Left ventricle myocardium superior (tissue), 1 donor: ENCODE data around the gene METTL13. TPM values are rescaled to one million over a fixed set of nuclear protein-coding genes. Genes with fewer than 3 reads are reported as not detected.
A peak's percentile ranks its signal among the peaks of the same experiment; 100 is the strongest.

ENCODE experiments used
- ATAC-seq: fragments of 200-7000 bp; cut with Tn5 transposase; one replicate; pipeline ENCODE4 v1.9.1; 2020; ENCODE audit warnings: mild to moderate bottlenecking, moderate library complexity
- DNase-seq: peaks from one replicate; pipeline ENCODE4 v3.0.0-alpha.2; 2020
- intact Hi-C: fragments of 100-400 bp; cut with micrococcal nuclease; formaldehyde crosslinking; loops from one replicate; pipeline ENCODE4 v1.11.0; 2022
- total RNA-seq: library from RNA; stranded (reverse); fragmentation: NEBNext Ultra II Directional; extraction: Animal tissue kit (Norgen Biotek cat#: 25700); gene quantifications from one replicate; pipeline ENCODE4 v1.2.1, GENCODE V29; 2021
- donor health status: DM: no; HTN: yes; CAD: no; lungs with severe emphysema.

Gene METTL13
- total RNA-seq, 1 donor from 2014 or later, result 18.8 TPM

GRCh38 chr1:171833091-171833825, 51.8 kb downstream of the METTL13 start:
- intact Hi-C loops, result no loop called here
- no peak for ATAC-seq
- DNase-seq, result no peak

- DNase-seq (no peak), ATAC-seq (no peak)
- intact Hi-C loops, result no loop called here
These were observed 53.4 kb downstream of the METTL13 start for GRCh38 chr1:171834821-171835220.

DNA sequence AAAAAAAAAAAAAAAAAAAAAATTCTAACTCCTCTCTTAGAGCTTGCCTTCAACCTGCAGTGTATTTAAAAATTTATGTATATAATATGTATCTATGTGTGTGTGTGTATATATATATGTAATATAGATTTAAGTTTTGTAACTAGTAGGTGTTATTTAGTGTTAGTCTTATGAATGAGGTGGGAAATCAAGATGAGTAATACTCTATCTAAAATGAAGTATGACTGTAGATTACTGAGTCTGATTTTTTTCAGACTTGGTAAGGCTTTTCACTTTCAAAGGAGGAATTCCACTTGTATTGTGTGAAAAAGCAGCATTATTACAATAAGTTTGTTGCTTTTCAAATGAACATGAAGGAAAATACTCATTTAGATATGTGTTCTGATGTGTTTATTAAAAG, 54.4 kb downstream of the METTL13 start:
- intact Hi-C loops, result no loop called here
- DNase-seq (no peak), ATAC-seq (no peak)

DNA sequence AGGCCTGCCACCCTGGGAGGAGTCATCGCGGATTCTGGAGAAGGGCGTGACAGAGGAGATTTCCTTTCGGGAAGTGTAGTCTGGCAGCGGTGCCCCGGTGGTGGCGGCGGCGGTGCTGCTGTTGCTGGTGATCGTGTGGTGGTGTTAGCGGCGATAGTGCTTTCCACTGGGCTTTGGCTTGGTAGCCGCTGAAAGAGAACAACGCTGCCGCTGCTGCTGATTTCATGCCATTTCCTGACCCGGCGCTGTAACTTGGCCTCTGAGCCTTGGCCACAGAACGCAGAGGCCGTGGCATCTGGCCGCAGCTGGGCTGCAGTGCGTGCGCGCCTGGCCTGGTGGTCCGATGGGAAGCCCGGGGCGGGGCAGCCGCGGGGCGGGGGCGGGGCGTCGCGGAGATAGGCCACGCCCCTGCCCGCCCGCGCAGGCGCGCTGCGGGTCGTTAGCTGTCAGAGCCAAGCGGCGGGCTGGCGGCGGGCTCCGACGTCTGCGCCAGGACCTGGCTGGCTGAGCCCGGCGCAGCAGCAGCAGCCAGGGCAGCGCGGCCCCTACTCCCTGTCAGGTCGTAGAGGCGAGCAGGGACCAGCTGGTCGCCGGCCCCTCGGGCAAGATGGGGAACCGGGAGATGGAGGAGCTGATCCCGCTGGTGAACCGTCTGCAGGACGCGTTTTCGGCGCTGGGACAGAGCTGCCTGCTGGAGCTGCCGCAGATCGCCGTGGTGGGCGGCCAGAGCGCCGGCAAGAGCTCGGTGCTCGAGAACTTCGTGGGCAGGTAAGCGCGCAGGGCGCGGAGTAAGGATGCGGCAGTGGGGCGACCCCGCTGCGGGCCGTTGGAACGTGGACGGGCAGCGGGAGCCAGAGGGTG, 59.8 kb downstream of the METTL13 start, which contains the start of gene DNM3:
Gene DNM3 (plus strand): TSS at position 449 of the 861 bp plus-strand sequence. CDS start 159 bp downstream, at position 608.
- DNase-seq, result peak; percentile 90
- intact Hi-C loops, result no loop called here
- peak; percentile 99 for ATAC-seq

DNA sequence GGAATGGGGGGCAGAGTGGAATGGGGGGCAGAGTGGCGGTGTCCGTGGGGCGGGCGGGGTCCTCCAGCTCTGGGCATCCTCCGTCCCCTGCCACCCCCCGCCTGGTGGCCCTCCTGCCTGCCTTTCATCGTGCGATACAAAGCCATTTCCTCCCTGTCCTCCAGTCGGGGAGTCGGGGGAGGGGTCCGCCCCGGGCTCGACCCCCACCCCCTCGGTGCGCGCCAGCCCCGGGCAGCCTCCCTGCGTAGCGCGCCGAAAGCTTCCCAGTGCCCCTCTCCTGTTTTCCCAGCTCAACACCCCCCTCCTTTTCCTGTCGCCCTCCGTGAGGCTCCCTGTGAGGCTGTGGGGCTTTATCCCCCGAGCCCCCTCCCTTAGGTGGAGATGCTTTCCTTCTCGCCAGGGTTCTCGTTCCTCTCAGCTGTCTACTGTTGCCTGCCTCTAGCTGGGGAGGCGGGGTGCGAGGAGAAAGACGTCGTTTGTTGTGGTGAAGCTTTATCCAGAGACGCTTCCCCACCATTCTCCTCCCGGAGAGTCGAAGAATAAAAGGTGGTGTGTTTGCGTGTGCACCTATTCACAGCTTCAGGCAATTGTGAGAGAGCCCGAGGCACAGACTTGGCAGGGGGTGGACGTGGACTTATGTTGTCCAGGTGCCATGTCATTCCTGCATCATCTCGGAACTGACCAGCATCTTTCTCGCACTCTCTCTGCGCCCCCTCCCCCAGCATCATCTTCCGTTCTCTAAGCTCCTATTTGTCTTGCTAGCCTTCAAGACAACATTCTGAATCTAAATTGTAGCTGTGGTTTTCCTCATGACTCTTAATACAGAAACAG, 60.7 kb downstream of the METTL13 start:
- DNase-seq, result peak; percentile 27
- intact Hi-C loops, result no loop called here
- ATAC-seq, result peak; percentile 16

- DNase-seq (no peak), ATAC-seq (no peak)
- intact Hi-C loops, result no loop called here
These were observed 62.9 kb downstream of the METTL13 start for GRCh38 chr1:171844381-171844780.

DNA sequence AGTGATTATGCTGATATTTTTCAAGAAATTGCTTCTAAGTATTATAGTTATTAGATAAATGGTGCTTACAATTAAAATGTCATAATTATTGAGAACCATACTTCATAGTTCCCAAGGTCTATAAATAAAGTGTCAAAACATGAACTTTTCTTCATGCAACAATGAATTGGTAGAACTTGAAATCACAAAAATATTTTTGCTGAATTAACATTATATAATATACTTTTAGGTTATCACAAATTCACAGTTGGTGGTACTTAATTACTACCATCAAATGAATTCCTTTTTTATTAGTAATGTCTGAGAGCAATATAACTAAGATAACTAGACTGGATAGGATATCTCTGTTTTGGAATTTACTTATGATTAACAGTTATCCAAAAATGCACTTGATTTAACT, 64.5 kb downstream of the METTL13 start:
- no peak for ATAC-seq
- intact Hi-C loops, result no loop called here
- no peak for DNase-seq

Other genes with a start within 250 kb of the METTL13 start
- not detected for gene MYOCOS, start 159.4 kb upstream of the METTL13 start, total RNA-seq
- 8.3 TPM for gene MYOC, start 129.0 kb upstream of the METTL13 start, total RNA-seq
- 11.4 TPM for gene VAMP4, start 39.6 kb upstream of the METTL13 start, total RNA-seq
- gene DNM3, start 59.8 kb downstream of the METTL13 start, total RNA-seq, result 2.3 TPM